ENCODE data around the gene IQCF5.
"Not testable (repeated sequence)": the region's sequence is repeated elsewhere in the genome, so short reads cannot be mapped to it uniquely, and the experiment has no call there.

Gene IQCF5

DNA sequence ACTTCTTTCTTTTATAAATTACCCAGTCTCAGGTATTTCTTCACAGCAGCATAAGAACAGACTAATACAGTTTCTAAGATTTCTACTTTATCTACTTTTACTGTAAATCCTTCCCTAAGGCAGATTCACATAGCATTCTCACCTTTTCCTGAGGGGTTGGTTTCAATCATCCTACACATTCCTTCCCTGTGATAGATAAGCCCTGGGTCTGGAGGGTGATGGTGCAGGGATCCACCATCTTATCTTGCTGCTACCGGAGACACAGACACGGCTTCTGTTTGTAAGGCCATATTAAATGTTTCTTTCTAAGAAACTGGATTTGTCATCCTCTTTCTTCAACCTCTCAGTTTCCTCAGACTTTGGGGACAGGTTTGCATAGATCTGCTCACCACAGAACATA lies 6.1 kb downstream of the IQCF5 start:
- DNase-seq (ENCODE audit: low read depth in 3 of 3): no peak

DNA sequence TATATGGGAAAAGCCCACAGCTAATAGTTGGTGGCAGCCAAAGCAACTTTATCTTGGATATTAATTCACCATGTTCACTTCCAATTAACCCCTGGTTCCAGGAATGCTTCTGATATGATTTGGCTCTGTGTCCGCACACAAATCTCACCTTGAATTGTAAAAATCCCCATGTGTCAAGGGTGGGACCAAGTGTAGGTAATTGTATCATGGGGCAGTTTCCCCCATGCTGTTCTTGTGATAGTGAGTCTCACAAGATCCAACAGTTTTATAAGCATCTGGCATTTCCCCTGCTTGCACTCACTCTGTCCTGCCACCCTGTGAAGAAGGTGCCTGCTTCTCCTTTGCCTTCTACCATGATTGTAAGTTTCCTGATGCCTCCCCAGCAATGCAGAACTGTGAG lies 6.5 kb downstream of the IQCF5 start:
- DNase-seq (ENCODE audit: low read depth in 3 of 3): not testable (repeated sequence)

DNA sequence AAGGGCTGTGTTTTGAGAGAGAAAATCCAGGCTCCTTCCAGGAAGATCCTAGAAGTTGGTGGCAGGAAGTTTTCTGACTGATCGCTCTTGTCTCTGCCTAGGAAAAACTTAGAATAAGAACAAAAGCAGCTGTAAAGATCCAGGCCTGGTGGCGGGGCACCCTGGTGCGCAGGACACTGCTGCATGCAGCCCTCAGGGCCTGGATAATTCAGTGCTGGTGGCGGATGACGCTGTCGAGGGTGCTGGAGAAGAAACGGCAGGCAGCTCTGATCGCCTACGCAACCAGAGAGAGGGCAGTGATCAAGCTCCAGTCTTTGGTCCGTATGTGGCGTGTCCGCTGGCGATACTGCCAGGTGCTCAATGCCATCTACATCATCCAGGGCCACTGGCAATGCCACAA lies 12.5 kb downstream of the IQCF5 start:
- DNase-seq (ENCODE audit: low read depth in 3 of 3): no peak

DNA sequence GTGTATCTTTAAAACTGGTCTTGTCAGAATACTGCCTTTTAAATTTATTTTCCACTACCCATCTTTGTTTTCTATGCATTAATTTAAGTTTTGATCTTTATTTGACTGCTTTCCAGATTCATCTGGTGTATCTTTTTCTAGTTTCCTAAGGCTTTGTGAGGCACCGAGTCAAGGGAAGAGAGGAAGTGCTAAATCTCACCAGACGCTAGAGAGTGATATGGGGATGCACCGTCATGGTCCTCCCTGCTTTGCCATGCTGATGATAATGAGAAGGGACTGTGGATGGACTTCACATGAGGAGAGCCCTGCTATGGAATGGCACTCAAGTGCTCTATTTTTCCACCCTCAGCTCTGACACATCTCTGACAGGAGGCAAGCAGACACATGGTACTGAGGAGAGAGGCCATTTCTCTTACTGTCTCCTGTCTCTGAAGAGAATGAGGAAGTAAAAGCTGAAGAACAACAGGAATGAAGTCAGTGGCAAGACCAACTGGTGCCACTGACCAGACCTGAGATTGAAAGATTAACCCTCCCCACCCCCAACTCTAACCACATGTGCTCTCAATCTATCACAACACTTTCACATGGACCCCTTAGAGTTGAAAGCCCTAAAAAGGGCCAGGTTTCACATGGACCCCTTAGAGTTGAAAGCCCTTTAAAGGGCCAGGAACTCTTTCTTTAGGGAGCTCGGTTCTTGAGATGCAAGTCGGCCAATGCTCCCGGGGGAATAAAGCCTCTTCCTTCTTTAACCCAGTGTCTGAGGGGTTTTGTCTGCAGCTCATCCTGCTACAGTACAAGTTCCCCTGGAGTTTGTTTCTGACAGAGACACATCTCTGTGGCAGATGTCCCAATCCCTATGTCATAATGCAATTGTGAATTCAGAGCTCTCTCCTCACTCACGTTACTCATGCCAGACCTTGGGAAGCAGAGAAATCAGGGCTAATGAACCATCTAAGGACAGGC lies 14.4 kb downstream of the IQCF5 start, which contains the start of gene IQCF2:
IQCF2 (plus strand) TSS at position 913 of the 963 bp plus-strand sequence. CDS start 52 bp downstream, outside the sequence.
- DNase-seq (ENCODE audit: low read depth in 3 of 3): no peak

DNA sequence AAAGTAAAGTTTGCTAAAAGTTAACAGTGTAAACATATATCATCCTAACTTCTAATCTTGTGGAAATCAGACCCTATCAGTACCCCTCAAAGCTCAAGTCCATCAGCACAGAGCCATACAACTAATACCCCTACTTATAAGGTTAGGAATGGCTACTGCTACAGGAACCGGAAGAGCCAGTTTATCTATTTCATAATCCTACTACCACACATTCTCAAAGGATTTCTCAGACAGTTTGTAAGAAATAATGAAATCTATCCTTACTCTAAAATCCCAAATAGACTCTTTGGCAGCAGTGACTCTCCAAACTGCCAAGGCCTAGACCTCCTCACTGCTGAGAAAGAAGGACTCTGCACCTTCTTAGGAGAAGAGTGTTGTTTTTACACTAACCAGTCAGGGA lies 20.0 kb downstream of the IQCF5 start:
- DNase-seq (ENCODE audit: low read depth in 3 of 3): not testable (repeated sequence)

DNA sequence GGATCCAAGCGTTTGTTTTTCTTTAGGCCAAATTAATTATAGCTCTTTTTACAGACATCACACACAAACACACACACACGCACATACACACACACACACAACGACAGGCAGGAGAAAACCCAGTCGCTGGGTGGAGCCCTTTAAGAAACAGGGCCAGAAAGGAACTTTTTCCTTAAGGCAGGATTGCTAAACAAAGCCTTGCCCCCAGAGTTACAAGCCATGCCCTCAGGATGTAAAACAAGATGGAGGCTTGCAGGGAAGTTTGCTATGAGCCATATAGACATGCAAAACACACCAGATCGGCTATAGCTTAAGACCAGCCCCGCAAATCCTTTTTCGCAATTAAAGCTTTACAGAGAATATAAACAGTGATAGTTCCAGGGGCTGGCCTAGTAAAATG lies 30.3 kb downstream of the IQCF5 start:
- no peak for DNase-seq (ENCODE audit: low read depth in 3 of 3)

DNA sequence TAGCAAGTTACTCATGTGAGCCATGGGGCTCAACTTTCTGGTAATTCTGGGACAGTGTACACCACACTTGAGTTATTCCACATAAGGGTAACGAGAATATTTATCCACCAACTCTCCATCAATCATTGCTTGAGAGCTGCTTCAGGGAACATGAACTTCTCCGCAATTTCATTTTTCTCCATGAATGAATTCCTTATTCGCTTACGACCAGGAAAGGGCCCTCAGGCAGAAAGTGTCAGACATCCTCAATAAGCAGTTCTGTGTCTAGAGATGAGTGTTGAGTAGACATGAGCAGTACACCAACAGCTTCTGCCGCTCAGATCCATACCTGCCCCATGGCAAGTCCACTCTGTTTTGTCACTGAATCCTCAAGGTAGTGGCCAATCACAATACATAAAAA lies 38.8 kb downstream of the IQCF5 start:
- no peak for DNase-seq (ENCODE audit: low read depth in 3 of 3)

DNA sequence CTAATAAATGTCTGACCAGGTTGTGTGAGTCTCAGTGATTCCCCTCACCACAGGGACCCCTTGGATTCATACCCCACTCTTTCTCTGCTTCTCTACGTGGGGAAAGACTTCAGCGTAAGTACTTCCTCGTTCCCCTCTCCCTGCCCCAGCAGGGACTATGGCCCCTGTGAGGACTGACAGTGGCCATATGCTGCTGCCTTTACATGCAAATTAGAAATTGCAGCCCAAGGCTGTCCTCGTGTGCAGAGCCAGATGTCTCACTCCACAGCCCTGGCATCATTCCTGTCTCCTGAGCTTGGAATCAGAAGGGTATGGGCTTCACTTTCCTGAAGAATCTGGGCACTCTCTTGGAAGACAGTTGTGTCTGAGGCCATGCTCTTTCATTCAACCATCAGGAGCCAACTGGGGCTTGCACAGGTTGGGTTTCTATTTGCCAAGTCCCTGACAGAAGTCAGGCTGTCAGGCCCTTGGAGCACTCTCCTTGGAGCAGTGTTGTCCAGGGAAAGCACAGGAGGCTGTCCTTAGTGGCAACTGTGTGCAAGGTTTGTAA lies 44.5 kb downstream of the IQCF5 start:
- no peak for DNase-seq (ENCODE audit: low read depth in 3 of 3)

DNA sequence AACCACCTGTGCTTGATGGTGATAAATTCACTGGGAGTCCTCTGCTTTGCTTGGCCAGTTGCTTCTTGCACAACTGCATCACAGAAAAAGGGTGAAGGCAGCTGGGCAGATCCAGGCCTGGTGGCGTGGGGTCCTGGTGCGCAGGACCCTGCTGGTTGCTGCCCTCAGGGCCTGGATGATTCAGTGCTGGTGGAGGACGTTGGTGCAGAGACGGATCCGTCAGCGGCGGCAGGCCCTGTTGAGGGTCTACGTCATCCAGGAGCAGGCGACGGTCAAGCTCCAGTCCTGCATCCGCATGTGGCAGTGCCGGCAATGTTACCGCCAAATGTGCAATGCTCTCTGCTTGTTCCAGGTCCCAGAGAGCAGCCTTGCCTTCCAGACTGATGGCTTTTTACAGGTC lies 45.1 kb downstream of the IQCF5 start:
- DNase-seq (ENCODE audit: low read depth in 3 of 3): no peak

DNA sequence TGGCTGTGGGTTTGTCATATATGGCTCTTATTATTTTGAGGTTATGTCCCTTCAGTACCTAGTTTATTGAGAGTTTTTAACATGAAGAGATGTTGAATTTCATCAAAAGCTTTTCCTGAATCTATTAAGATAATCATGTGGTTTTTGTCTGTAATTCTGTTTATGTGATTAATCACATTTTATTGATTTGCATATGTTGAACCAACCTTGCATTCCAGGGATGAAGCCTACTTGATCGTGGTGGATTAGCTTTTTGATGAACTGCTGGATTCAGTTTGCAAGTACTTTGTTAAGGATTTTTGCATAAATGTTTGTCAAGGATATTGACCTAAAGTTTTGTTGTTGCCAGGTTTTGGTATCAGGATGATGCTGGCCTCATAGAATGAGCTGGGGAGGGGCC lies 47.1 kb downstream of the IQCF5 start:
- DNase-seq (ENCODE audit: low read depth in 3 of 3): no peak

All from stimulated activated CD4-positive, alpha-beta T cell treated with anti-CD3 and anti-CD28 coated beads, TNF-alpha, amount 100 ng/mL, for 24 hours (primary cell).